Measurements from ENCODE around the gene HOXB8.
A peak's percentile ranks its signal among the peaks of the same experiment; 100 is the strongest.

The HOXB8 gene

GRCh38 chr17:48624544-48625494 is 9.7 kb upstream of the HOXB8 start:
- DNase-seq = no peak

GRCh38 chr17:48624118-48624517 is 9.0 kb upstream of the HOXB8 start:
- DNase-seq = no peak

GRCh38 chr17:48623583-48623982 is 8.5 kb upstream of the HOXB8 start:
- no peak for DNase-seq

GRCh38 chr17:48622857-48623256 is 7.8 kb upstream of the HOXB8 start:
- DNase-seq = no peak

- no peak for DNase-seq
These were observed 6.6 kb upstream of the HOXB8 start for GRCh38 chr17:48621410-48622392.

GRCh38 chr17:48620461-48621139 is 5.5 kb upstream of the HOXB8 start:
- no peak for DNase-seq

- DNase-seq = no peak
These were observed 4.8 kb upstream of the HOXB8 start for GRCh38 chr17:48619826-48620449.

- peak; percentile 80 for DNase-seq
These were observed 3.3 kb upstream of the HOXB8 start for GRCh38 chr17:48618256-48618896.

GRCh38 chr17:48617471-48618255 is 2.6 kb upstream of the HOXB8 start:
- no peak for DNase-seq

- no peak for DNase-seq
These were observed 1.8 kb upstream of the HOXB8 start for GRCh38 chr17:48616717-48617470.

- no peak for DNase-seq
These were observed 1.0 kb upstream of the HOXB8 start for GRCh38 chr17:48615963-48616716.

GRCh38 chr17:48613862-48614694 is 1.0 kb downstream of the HOXB8 start:
- DNase-seq = no peak

GRCh38 chr17:48612854-48613691 is 2.0 kb downstream of the HOXB8 start:
- DNase-seq = no peak

- no peak for DNase-seq
These were observed 2.6 kb downstream of the HOXB8 start for GRCh38 chr17:48612456-48612853.

GRCh38 chr17:48611681-48612455 is 3.2 kb downstream of the HOXB8 start:
- DNase-seq = no peak

GRCh38 chr17:48611213-48611612 is 3.9 kb downstream of the HOXB8 start:
- DNase-seq = no peak

All from activated T-cell treated with anti-CD3 and anti-CD28 coated beads for 4 hours (primary cell).